ENCODE data around the gene CLEC4G. TPM values are rescaled to one million over a fixed set of nuclear protein-coding genes. Genes with fewer than 3 reads are reported as not detected.

Gene CLEC4G
- total and polyA plus RNA-seq, 9 of the 15 experiments (the other 6 are each of a cell fraction or from before 2014, with no cell fraction given): not detected

DNA sequence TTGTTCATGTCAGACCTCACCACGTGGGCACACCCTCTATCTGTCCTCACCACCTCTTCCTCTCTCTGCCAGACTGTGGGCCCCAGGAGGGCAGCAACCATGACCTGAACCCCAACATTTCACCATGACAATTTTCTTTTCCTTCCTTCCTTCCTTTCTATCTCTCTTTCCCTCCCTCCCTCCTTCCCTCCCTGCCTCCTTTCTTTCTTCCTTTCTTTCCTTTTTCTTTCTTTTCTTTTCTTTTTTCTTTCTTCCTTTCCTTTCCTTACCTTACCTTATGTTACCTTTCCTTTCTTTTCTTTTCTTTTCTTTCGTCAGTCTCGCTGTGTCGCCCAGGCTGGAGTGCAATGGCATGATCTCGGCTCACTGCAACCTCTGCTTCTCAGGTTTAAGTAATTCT lies 21.3 kb downstream of the CLEC4G start:
- Histone ChIP-seq H3K4me2 (ENCODE audit: insufficient read depth, low read length) (no peak overlapping the region), H3K27me3 (ENCODE audit: control insufficient read depth in 2 of 2, insufficient read depth in 2 of 2, low read length in 2 of 2) (peaks cover 0 to 11% of the 10 kb centered on the region in 2 experiments; a peak in 3 of 5 replicates), H3K4me3 (no peak overlapping the region), H3K4me1 (replicated peaks in 1 of 2; ENCODE audit: control insufficient read depth in 2 of 2, insufficient read depth in 2 of 2, low read length in 2 of 2) (no peaks in the 10 kb centered on the region; a peak in 1 of 5 replicates), H3K9me1 (ENCODE audit: control insufficient read depth, insufficient read depth, low read length) (no peaks in the 10 kb centered on the region), H2AFZ (ENCODE audit: low read depth, low read length) (no peak overlapping the region), H4K20me1 (replicated peaks; ENCODE audit: control insufficient read depth, insufficient read depth, low read length) (0 out of 2 replicates have a peak, but pooled peaks cover 4% of the 10 kb centered on the region), H3K9me3 (replicated peaks; ENCODE audit: control insufficient read depth, insufficient read depth, low read depth, low read length) (no peaks in the 10 kb centered on the region), H3K9ac (ENCODE audit: insufficient read depth in 1 of 2, low read depth in 2 of 2, low read length in 2 of 2) (no peak overlapping the region), H3K27ac (ENCODE audit: extremely low read depth, low read depth, low read length) (no peak overlapping the region), H3K79me2 (ENCODE audit: control insufficient read depth, insufficient read depth, low read length) (no peaks in the 10 kb centered on the region), H3K36me3 (ENCODE audit: control insufficient read depth, insufficient read depth, low read length) (no peaks in the 10 kb centered on the region)
- 23% methylated on average over 5 of the region's 5 CpGs for WGBS (ENCODE audit: insufficient coverage, low coverage, missing lambda C conversion rate)
- ATAC-seq (no peak), DNase-seq (ENCODE audit: extremely low read depth in 1 of 4, low spot score in 3 of 4) (no peak), FAIRE-seq (no peak)
- intact Hi-C loops (cut with micrococcal nuclease) (no loop called here), in situ Hi-C loops (cut with MboI) (no loop called here)
- BruUV-seq (replicated peaks): no TSS peak
- ChIA-PET CTCF (ENCODE audit: low intra/inter-chr PET ratio) (no interaction called here), POLR2A (interaction anchor here (0.6 kb wide), 1 partner anchor 429 kb away, joined by 4 read pairs; no protein-coding TSS in a partner anchor)
- TF ChIP-seq, protein P1, sequence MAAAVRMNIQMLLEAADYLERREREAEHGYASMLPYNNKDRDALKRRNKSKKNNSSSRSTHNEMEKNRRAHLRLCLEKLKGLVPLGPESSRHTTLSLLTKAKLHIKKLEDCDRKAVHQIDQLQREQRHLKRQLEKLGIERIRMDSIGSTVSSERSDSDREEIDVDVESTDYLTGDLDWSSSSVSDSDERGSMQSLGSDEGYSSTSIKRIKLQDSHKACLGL (CRISPR knock-in tag; IDR thresholded peaks at IDR 0.05; ENCODE audit: borderline replicate concordance, poor library complexity, severe bottlenecking): no peak
- TF ChIP-seq, protein P2, sequence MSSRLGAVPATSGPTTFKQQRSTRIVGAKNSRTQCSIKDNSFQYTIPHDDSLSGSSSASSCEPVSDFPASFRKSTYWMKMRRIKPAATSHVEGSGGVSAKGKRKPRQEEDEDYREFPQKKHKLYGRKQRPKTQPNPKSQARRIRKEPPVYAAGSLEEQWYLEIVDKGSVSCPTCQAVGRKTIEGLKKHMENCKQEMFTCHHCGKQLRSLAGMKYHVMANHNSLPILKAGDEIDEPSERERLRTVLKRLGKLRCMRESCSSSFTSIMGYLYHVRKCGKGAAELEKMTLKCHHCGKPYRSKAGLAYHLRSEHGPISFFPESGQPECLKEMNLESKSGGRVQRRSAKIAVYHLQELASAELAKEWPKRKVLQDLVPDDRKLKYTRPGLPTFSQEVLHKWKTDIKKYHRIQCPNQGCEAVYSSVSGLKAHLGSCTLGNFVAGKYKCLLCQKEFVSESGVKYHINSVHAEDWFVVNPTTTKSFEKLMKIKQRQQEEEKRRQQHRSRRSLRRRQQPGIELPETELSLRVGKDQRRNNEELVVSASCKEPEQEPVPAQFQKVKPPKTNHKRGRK (tag; IDR thresholded peaks at IDR 0.05): peak; percentile 65
